Measurements from ENCODE around the gene HES1.

The HES1 gene

GRCh38 chr3:194103505-194103904 is 32.4 kb upstream of the HES1 start:
- Histone ChIP-seq H3K36me3 (ENCODE audit: control insufficient read depth, insufficient read depth, low read length) (no peaks in the 10 kb centered on the region), H3K4me1 (ENCODE audit: control insufficient read depth, insufficient read depth, low read length, poor library complexity, severe bottlenecking) (peaks cover under 1% of the 10 kb centered on the region), H3K4me3 (ENCODE audit: extremely low read depth, insufficient read depth, low read length, poor library complexity, severe bottlenecking) (no peak overlapping the region), H3K27ac (ENCODE audit: low read depth, low read length, severe bottlenecking) (no peak overlapping the region), H3K9me3 (ENCODE audit: control insufficient read depth, low read length) (no peaks in the 10 kb centered on the region)
- WGBS, 2 experiments (ENCODE audit: insufficient coverage in 2 of 2), result 94 to 100% methylated on average over 2 to 6 of the region's 7 CpGs

DNA sequence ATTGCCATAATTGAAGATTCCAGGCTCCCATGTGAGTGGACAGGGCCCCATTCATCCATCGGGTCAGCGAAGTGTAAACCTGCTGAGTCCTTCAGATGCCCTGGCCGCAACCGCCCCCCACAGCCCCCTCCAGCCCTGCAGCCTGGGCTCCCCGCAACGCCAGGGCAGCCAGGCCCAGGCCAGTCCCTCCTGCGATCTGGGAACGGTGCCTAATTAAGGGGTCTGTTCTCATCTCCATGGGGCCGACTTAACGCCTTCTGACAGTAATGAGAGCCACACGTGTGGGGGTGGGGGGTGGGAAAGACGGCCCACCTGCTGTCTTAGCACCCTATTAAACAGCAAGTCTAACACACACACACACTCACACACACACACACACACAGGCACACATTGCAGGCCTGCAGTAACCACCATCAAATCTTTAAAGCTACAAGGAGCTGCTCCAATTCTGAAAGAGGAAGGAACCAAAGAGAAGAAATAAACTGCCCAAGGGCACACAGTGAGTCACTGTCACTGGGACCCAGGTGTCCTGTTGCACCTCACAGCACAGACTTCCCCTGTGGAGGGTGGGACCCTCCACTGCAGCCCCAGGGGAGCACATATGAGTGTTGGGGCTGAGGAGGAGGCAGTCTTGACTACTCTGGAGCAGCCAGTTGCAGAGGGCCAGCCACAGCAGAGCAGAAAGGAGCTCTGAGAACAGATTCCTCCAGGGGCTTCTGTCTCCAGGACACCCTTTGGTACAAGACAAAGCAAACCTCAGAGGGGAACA is 31.8 kb upstream of the HES1 start:
- H3K4me1 ChIP-seq (ENCODE audit: control insufficient read depth, insufficient read depth, low read length, poor library complexity, severe bottlenecking), result peaks cover 3% of the 10 kb centered on the region
- no peaks in the 10 kb centered on the region for H3K36me3 ChIP-seq (ENCODE audit: control insufficient read depth, insufficient read depth, low read length)
- no peak overlapping the region for H3K4me3 ChIP-seq (ENCODE audit: extremely low read depth, insufficient read depth, low read length, poor library complexity, severe bottlenecking)
- 61 to 68% methylated on average over 4 to 6 of the region's 12 CpGs for WGBS, 2 experiments (ENCODE audit: insufficient coverage in 2 of 2)
- H3K27ac ChIP-seq (ENCODE audit: low read depth, low read length, severe bottlenecking), result no peak overlapping the region
- no peaks in the 10 kb centered on the region for H3K9me3 ChIP-seq (ENCODE audit: control insufficient read depth, low read length)

- Histone ChIP-seq H3K4me1 (ENCODE audit: control insufficient read depth, insufficient read depth, low read length, poor library complexity, severe bottlenecking) (peaks cover 9% of the 10 kb centered on the region), H3K4me3 (ENCODE audit: extremely low read depth, insufficient read depth, low read length, poor library complexity, severe bottlenecking) (no peak overlapping the region), H3K27ac (ENCODE audit: low read depth, low read length, severe bottlenecking) (no peak overlapping the region), H3K36me3 (ENCODE audit: control insufficient read depth, insufficient read depth, low read length) (no peaks in the 10 kb centered on the region), H3K9me3 (ENCODE audit: control insufficient read depth, low read length) (no peaks in the 10 kb centered on the region)
- 99 to 100% methylated on average over 6 to 7 of the region's 9 CpGs for WGBS, 2 experiments (ENCODE audit: insufficient coverage in 2 of 2)
Observed at GRCh38 chr3:194105292-194105691, 30.7 kb upstream of the HES1 start.

GRCh38 chr3:194107107-194107506 is 28.8 kb upstream of the HES1 start:
- WGBS, 2 experiments (ENCODE audit: insufficient coverage in 2 of 2), result no CpG with 5 or more reads among the region's 1 CpG
- peaks cover 9% of the 10 kb centered on the region for H3K4me1 ChIP-seq (ENCODE audit: control insufficient read depth, insufficient read depth, low read length, poor library complexity, severe bottlenecking)
- no peaks in the 10 kb centered on the region for H3K9me3 ChIP-seq (ENCODE audit: control insufficient read depth, low read length)
- H3K27ac ChIP-seq (ENCODE audit: low read depth, low read length, severe bottlenecking), result no peak overlapping the region
- no peaks in the 10 kb centered on the region for H3K36me3 ChIP-seq (ENCODE audit: control insufficient read depth, insufficient read depth, low read length)
- H3K4me3 ChIP-seq (ENCODE audit: extremely low read depth, insufficient read depth, low read length, poor library complexity, severe bottlenecking), result no peak overlapping the region

DNA sequence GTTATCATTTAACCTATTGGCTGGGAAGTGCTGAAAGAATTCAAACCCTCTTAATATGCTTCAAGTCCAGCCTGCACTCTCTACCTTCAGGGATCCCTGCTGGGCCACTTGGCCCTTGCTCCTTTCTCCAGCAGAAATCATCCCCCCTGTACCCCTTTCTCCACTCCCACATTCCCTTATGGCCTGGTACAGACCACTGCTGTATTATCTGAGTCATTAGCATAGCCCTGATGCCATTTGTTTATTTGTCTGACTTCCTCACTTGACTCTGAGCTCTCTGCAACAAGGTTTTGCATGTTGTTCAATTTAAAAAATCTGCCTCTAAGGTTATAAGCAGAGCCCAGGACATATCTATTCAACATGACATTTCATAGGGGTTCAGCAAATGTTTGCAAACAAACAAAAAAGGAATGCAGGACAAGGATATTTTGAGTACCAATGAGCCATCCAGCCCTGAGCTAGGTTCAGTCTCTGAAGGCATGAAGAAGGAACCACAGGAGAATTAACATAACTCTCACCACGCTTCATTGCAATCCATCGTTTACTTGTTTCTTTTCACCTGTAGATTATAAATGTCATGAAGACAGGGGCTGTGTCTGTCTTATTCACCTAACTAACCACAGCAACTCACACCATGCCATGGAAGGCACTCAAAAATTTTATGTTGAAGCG is 26.6 kb upstream of the HES1 start:
- 100% methylated on average over 1 of the region's 3 CpGs for WGBS, 2 experiments (ENCODE audit: insufficient coverage in 2 of 2)
- Histone ChIP-seq H3K9me3 (ENCODE audit: control insufficient read depth, low read length) (no peaks in the 10 kb centered on the region), H3K4me1 (ENCODE audit: control insufficient read depth, insufficient read depth, low read length, poor library complexity, severe bottlenecking) (peaks cover 9% of the 10 kb centered on the region), H3K27ac (ENCODE audit: low read depth, low read length, severe bottlenecking) (no peak overlapping the region), H3K4me3 (ENCODE audit: extremely low read depth, insufficient read depth, low read length, poor library complexity, severe bottlenecking) (no peak overlapping the region), H3K36me3 (ENCODE audit: control insufficient read depth, insufficient read depth, low read length) (no peaks in the 10 kb centered on the region)

GRCh38 chr3:194110483-194110882 is 25.5 kb upstream of the HES1 start:
- 92 to 96% methylated on average over 6 to 7 of the region's 9 CpGs for WGBS, 2 experiments (ENCODE audit: insufficient coverage in 2 of 2)
- Histone ChIP-seq H3K9me3 (ENCODE audit: control insufficient read depth, low read length) (no peaks in the 10 kb centered on the region), H3K36me3 (ENCODE audit: control insufficient read depth, insufficient read depth, low read length) (no peaks in the 10 kb centered on the region), H3K4me1 (ENCODE audit: control insufficient read depth, insufficient read depth, low read length, poor library complexity, severe bottlenecking) (peaks cover 9% of the 10 kb centered on the region), H3K4me3 (ENCODE audit: extremely low read depth, insufficient read depth, low read length, poor library complexity, severe bottlenecking) (no peak overlapping the region), H3K27ac (ENCODE audit: low read depth, low read length, severe bottlenecking) (no peak overlapping the region)

DNA sequence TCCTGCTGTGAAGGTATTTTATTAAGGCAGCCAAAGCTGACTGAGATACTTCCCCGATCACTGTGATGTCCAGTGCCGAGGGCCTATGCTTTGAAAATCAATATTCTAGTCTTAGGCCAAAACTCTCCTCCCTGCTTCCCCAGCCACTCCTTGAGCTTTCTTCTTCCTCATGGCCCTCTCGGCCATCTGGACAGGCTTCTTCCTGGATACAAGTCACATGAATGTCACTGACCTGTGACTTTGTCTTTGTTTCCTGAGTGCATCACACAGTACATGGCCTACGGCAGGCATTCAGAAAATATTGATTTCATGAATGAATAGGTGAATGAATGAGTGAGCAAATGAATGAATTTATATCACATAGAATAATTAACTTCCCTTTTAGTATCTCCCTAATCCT is 24.6 kb upstream of the HES1 start:
- Histone ChIP-seq H3K9me3 (ENCODE audit: control insufficient read depth, low read length) (no peaks in the 10 kb centered on the region), H3K27ac (ENCODE audit: low read depth, low read length, severe bottlenecking) (no peak overlapping the region), H3K4me3 (ENCODE audit: extremely low read depth, insufficient read depth, low read length, poor library complexity, severe bottlenecking) (no peak overlapping the region), H3K4me1 (ENCODE audit: control insufficient read depth, insufficient read depth, low read length, poor library complexity, severe bottlenecking) (peaks cover 9% of the 10 kb centered on the region), H3K36me3 (ENCODE audit: control insufficient read depth, insufficient read depth, low read length) (no peaks in the 10 kb centered on the region)
- WGBS, 2 experiments (ENCODE audit: insufficient coverage in 2 of 2), result 94 to 96% methylated on average over 3 of the region's 4 CpGs

DNA sequence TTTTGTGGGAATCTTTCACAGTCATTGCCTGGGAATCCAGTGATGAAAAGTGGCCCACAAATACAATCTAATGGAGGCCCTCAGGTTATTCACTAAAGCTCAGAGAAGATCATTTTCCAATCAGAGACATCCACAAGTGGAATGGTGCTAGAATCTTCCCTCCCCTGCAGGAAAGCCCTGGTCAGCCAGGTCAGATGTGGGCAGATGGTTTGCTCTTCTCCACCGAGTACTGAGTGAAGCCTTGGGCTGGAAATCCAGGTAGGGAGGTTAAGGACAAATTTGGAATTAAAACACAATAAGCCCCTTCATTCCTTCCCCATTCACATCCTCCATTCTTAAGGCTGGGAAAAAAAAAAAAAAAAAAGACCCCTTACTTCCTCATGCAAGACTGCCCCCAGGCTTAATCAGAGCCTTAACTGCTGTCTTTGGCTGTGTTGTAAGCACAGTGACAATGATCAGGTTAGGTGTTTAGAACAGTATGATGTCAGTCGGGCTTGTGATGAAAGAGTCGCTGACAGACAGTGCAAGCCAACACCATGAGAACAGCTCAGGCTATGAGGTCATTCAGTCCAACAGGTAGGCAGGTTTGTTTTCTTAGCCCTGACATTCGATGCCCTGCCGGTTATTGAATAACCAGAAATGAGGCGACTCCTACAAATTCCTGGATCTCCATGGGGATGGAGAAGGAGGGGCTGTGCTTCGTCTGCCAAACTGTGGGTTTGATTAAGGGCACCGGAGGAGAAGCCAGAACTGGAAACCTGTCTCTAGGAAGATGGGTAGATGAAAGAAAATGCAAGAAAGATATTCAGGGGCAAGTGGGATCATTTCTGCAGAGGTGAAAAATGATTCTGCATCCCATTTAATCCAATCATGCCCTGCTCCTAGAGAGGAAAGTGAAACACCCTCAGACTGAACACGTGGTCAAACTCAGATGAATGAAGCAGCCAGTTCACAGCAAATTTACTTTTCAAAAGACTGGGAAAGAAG is 23.5 kb upstream of the HES1 start:
- no peaks in the 10 kb centered on the region for H3K9me3 ChIP-seq (ENCODE audit: control insufficient read depth, low read length)
- H3K27ac ChIP-seq (ENCODE audit: low read depth, low read length, severe bottlenecking), result no peak overlapping the region
- WGBS, 2 experiments (ENCODE audit: insufficient coverage in 2 of 2), result 67 to 74% methylated on average over 4 to 8 of the region's 9 CpGs
- H3K36me3 ChIP-seq (ENCODE audit: control insufficient read depth, insufficient read depth, low read length), result no peaks in the 10 kb centered on the region
- H3K4me3 ChIP-seq (ENCODE audit: extremely low read depth, insufficient read depth, low read length, poor library complexity, severe bottlenecking), result no peak overlapping the region
- peaks cover 9% of the 10 kb centered on the region for H3K4me1 ChIP-seq (ENCODE audit: control insufficient read depth, insufficient read depth, low read length, poor library complexity, severe bottlenecking)

- H3K4me3 ChIP-seq (ENCODE audit: extremely low read depth, insufficient read depth, low read length, poor library complexity, severe bottlenecking), result no peak overlapping the region
- no peaks in the 10 kb centered on the region for H3K36me3 ChIP-seq (ENCODE audit: control insufficient read depth, insufficient read depth, low read length)
- H3K9me3 ChIP-seq (ENCODE audit: control insufficient read depth, low read length), result no peaks in the 10 kb centered on the region
- WGBS, 2 experiments (ENCODE audit: insufficient coverage in 2 of 2), result 95 to 98% methylated on average over 5 to 6 of the region's 7 CpGs
- H3K27ac ChIP-seq (ENCODE audit: low read depth, low read length, severe bottlenecking), result no peak overlapping the region
- H3K4me1 ChIP-seq (ENCODE audit: control insufficient read depth, insufficient read depth, low read length, poor library complexity, severe bottlenecking), result peaks cover 6% of the 10 kb centered on the region
Observed at GRCh38 chr3:194114123-194114522, 21.8 kb upstream of the HES1 start.

GRCh38 chr3:194117104-194117845 is 18.7 kb upstream of the HES1 start:
- Histone ChIP-seq H3K36me3 (ENCODE audit: control insufficient read depth, insufficient read depth, low read length) (no peaks in the 10 kb centered on the region), H3K4me3 (ENCODE audit: extremely low read depth, insufficient read depth, low read length, poor library complexity, severe bottlenecking) (no peak overlapping the region), H3K9me3 (ENCODE audit: control insufficient read depth, low read length) (no peaks in the 10 kb centered on the region), H3K4me1 (ENCODE audit: control insufficient read depth, insufficient read depth, low read length, poor library complexity, severe bottlenecking) (peaks cover 5% of the 10 kb centered on the region), H3K27ac (ENCODE audit: low read depth, low read length, severe bottlenecking) (no peak overlapping the region)
- WGBS, 2 experiments (ENCODE audit: insufficient coverage in 2 of 2), result 93 to 96% methylated on average over 9 of the region's 12 CpGs

All from mesodermal cell (in vitro differentiated cells).